Tibial nerve (tissue), 4 donors: Measurements from ENCODE around the gene MRPL52.

ENCODE experiments used
- CTCF ChIP-seq, 5 experiments: fragments of 200-600 bp in 3 of 5; fragments of 450-650 bp in 2 of 5; sonication (generic) in 3 of 5; IDR thresholded peaks; one replicate each; pipeline ENCODE4 v1.5.1; 2016 to 2019; ENCODE audit warnings: antibody characterized with exemption in 5 of 5, mild to moderate bottlenecking in 3 of 5, moderate library complexity in 2 of 5
- EP300 ChIP-seq, 2 donors: sonication (generic); formaldehyde crosslinking; IDR thresholded peaks; one replicate each; pipeline ENCODE4 v1.6.1; 2017; ENCODE audit warnings: antibody characterized with exemption in 2 of 2, mild to moderate bottlenecking in 1 of 2
- POLR2A ChIP-seq, 2 donors: fragments of 450-650 bp; IDR thresholded peaks; one replicate each; pipeline ENCODE4 v1.6.1; 2017; ENCODE audit warnings: antibody characterized with exemption in 2 of 2, mild to moderate bottlenecking in 2 of 2, moderate library complexity in 2 of 2

- TF ChIP-seq CTCF (IDR thresholded peaks at IDR 0.05) (no peak), POLR2A (IDR thresholded peaks at IDR 0.05) (no peak), EP300 (IDR thresholded peaks at IDR 0.05) (no peak)
These were observed 840 bp downstream of the MRPL52 start for GRCh38 chr14:22830443-22831010.
